ENCODE results near the gene PNKP. TPM values are rescaled to one million over a fixed set of nuclear protein-coding genes. Genes with fewer than 3 reads are reported as not detected.
"Not testable (repeated sequence)": the region's sequence is repeated elsewhere in the genome, so short reads cannot be mapped to it uniquely, and the experiment has no call there.

Gene PNKP
- total and polyA plus RNA-seq, 9 donors, result 6.8 to 111 (median 53.9) TPM

- no peak overlapping the region for H3K4me3 ChIP-seq
- intact Hi-C loops (cut with DNase I), result loop anchor here in 1 of 4 donors (5.0 kb wide), 1 partner anchor 33 kb away; no protein-coding TSS in a partner anchor
- no peaks in the 10 kb centered on the region for H3K9me3 ChIP-seq
- no peak for DNase-seq
- no peak overlapping the region for H3K27ac ChIP-seq
- no peaks in the 10 kb centered on the region for H3K36me3 ChIP-seq
- no peaks in the 10 kb centered on the region for H3K27me3 ChIP-seq
- TF ChIP-seq EP300 (IDR thresholded peaks at IDR 0.05) (no peak), CTCF (IDR thresholded peaks at IDR 0.05) (no peak), POLR2A (IDR thresholded peaks at IDR 0.05) (no peak)
- peaks cover 8% of the 10 kb centered on the region for H3K4me1 ChIP-seq (ENCODE audit: insufficient read depth)
- WGBS, 3 donors, result 80 to 86% (median 82%) methylated on average over 6 of the region's 6 CpGs
These were observed 42.7 kb downstream of the PNKP start for GRCh38 chr19:49824662-49825061.

GRCh38 chr19:49823472-49823871 lies 43.9 kb downstream of the PNKP start:
- intact Hi-C loops (cut with DNase I), result loop anchor here in 1 of 4 donors (5.0 kb wide), 1 partner anchor 34 kb away; no protein-coding TSS in a partner anchor
- H3K27ac ChIP-seq, result no peak overlapping the region
- H3K9me3 ChIP-seq, result no peaks in the 10 kb centered on the region
- H3K36me3 ChIP-seq, result no peaks in the 10 kb centered on the region
- peaks cover 11% of the 10 kb centered on the region for H3K4me1 ChIP-seq (ENCODE audit: insufficient read depth)
- no peak for TF ChIP-seq POLR2A (IDR thresholded peaks at IDR 0.05)
- TF ChIP-seq CTCF (IDR thresholded peaks at IDR 0.05), result no peak
- TF ChIP-seq EP300 (IDR thresholded peaks at IDR 0.05), result no peak
- no peak for DNase-seq
- H3K4me3 ChIP-seq, result no peak overlapping the region
- H3K27me3 ChIP-seq, result no peaks in the 10 kb centered on the region
- WGBS, 3 donors, result 87 to 94% (median 87%) methylated on average over 12 of the region's 12 CpGs

- H3K27ac ChIP-seq, result peak overlapping the region in 1 of 2 donors; percentile 65
- 20 to 41% (median 22%) methylated on average over 10 of the region's 10 CpGs for WGBS, 3 donors
These were observed 47.3 kb downstream of the PNKP start for GRCh38 chr19:49820125-49820524.

GRCh38 chr19:49819452-49820115 lies 47.8 kb downstream of the PNKP start:
- not testable (repeated sequence) for H3K9me3 ChIP-seq, H3K27me3 ChIP-seq, H3K36me3 ChIP-seq
- peak overlapping the region; percentile 80 for H3K4me3 ChIP-seq
- H3K27ac ChIP-seq, result peak overlapping the region in 1 of 2 donors; percentile 65
- peaks cover 11% of the 10 kb centered on the region for H3K4me1 ChIP-seq (ENCODE audit: insufficient read depth)
- peak in 1 of 5 donors; percentile 60 for DNase-seq
- WGBS, 3 donors, result 54 to 70% (median 56%) methylated on average over 7 of the region's 7 CpGs
- intact Hi-C loops (cut with DNase I), result loop anchor here in 2 of 4 donors (5.0 kb wide), 2 partner anchors 33 to 38 kb away; partner anchors contain the start of gene PTOV1 (in 1 of the 2)

More at GRCh38 chr19:49820125-49820524, 47.3 kb downstream of the PNKP start:
- H3K36me3 ChIP-seq, result no peaks in the 10 kb centered on the region
- DNase-seq, result peak in 1 of 5 donors; percentile 45
- TF ChIP-seq POLR2A (IDR thresholded peaks at IDR 0.05) (no peak), CTCF (IDR thresholded peaks at IDR 0.05) (no peak), EP300 (IDR thresholded peaks at IDR 0.05) (no peak)
- intact Hi-C loops (cut with DNase I), result loop anchor here in 1 of 4 donors (5.0 kb wide), 1 partner anchor 37 kb away; no protein-coding TSS in a partner anchor
- no peaks in the 10 kb centered on the region for H3K27me3 ChIP-seq
- H3K4me1 ChIP-seq (ENCODE audit: insufficient read depth), result peaks cover 11% of the 10 kb centered on the region
- no peak overlapping the region for H3K4me3 ChIP-seq
- no peaks in the 10 kb centered on the region for H3K9me3 ChIP-seq
